ENCODE results near the gene PKIB.

DNA sequence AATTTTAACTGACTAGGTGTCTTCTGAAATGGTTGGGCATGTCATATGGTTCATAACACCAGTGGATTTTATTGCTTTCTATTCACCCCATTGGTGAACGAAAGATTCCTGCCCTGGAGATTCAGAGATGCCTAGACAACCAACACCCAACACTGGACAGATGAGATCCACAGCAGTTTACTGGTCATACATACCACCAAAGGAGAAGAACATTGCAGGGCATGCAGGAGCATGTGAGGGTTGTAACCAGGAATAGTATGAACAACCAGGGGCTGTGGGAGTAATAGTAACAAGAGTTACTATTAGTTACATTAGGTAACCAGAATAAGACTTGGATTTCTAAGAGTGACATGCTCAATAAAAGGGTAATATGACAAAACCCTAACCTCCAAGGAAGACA is 91.5 kb downstream of the PKIB start:
- no peak for TF ChIP-seq EP300 (IDR thresholded peaks at IDR 0.05)
- TF ChIP-seq, protein P1, sequence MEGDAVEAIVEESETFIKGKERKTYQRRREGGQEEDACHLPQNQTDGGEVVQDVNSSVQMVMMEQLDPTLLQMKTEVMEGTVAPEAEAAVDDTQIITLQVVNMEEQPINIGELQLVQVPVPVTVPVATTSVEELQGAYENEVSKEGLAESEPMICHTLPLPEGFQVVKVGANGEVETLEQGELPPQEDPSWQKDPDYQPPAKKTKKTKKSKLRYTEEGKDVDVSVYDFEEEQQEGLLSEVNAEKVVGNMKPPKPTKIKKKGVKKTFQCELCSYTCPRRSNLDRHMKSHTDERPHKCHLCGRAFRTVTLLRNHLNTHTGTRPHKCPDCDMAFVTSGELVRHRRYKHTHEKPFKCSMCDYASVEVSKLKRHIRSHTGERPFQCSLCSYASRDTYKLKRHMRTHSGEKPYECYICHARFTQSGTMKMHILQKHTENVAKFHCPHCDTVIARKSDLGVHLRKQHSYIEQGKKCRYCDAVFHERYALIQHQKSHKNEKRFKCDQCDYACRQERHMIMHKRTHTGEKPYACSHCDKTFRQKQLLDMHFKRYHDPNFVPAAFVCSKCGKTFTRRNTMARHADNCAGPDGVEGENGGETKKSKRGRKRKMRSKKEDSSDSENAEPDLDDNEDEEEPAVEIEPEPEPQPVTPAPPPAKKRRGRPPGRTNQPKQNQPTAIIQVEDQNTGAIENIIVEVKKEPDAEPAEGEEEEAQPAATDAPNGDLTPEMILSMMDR (IDR thresholded peaks at IDR 0.05), result no peak

All from ovary (tissue), 3 donors.